Mesendoderm (in vitro differentiated cells): ENCODE measurements around the gene THRAP3.
"Not testable (repeated sequence)": the region's sequence is repeated elsewhere in the genome, so short reads cannot be mapped to it uniquely, and the experiment has no call there.

Experiments used
- DNase-seq: peaks from one replicate; pipeline ENCODE4 v3.0.0; 2013
- H2AK5ac ChIP-seq: 2 replicates; pipeline ENCODE4 v1.6.1; 2013; ENCODE audit warnings: low read length, inconsistent platforms
- H2BK120ac ChIP-seq: 2 replicates; pipeline ENCODE4 v1.6.1; 2013; ENCODE audit warnings: low read depth, mild to moderate bottlenecking, low read length, moderate library complexity, mixed read lengths
- H2BK15ac ChIP-seq: replicated peaks from 2 replicates; pipeline ENCODE4 v1.6.1; 2013; ENCODE audit warnings: low read depth, mild to moderate bottlenecking, moderate library complexity
- H2BK5ac ChIP-seq: 2 replicates; pipeline ENCODE4 v1.6.1; 2013; ENCODE audit warnings: low read length, inconsistent platforms
- H3K18ac ChIP-seq: 2 replicates; pipeline ENCODE4 v1.6.1; 2013; ENCODE audit warnings: mild to moderate bottlenecking, low read length, mixed read lengths
- H3K23ac ChIP-seq: one replicate; pipeline ENCODE4 v1.6.1; 2013; ENCODE audit warnings: low read length
- H3K27ac ChIP-seq: 2 replicates; pipeline ENCODE4 v1.5.1; 2013; ENCODE audit warnings: low read depth, mild to moderate bottlenecking, inconsistent platforms, low read length, moderate library complexity
- H3K27me3 ChIP-seq: 2 replicates; pipeline ENCODE4 v1.6.1; 2013; ENCODE audit warnings: low read length, control low read depth, mild to moderate bottlenecking, inconsistent platforms; ENCODE audit not compliant: insufficient read depth, poor library complexity
- H3K36me3 ChIP-seq: 2 replicates; pipeline ENCODE4 v1.6.1; 2013; ENCODE audit warnings: low read length, inconsistent platforms; ENCODE audit not compliant: control insufficient read depth, insufficient read depth
- H3K4ac ChIP-seq: one replicate; pipeline ENCODE4 v1.6.1; 2013; ENCODE audit warnings: low read depth, mild to moderate bottlenecking, low read length, moderate library complexity
- H3K4me1 ChIP-seq: 2 replicates; pipeline ENCODE4 v1.6.1; 2013; ENCODE audit warnings: low read depth, low read length, inconsistent platforms; ENCODE audit not compliant: control insufficient read depth
- H3K4me2 ChIP-seq: 2 replicates; pipeline ENCODE4 v1.6.1; 2013; ENCODE audit warnings: low read length
- H3K4me3 ChIP-seq: 2 replicates; pipeline ENCODE4 v1.5.1; 2013; ENCODE audit warnings: mild to moderate bottlenecking, low read length
- H3K56ac ChIP-seq: one replicate; pipeline ENCODE4 v1.6.1; 2013; ENCODE audit warnings: low read length
- H3K79me1 ChIP-seq: 2 replicates; pipeline ENCODE4 v1.6.1; 2013; ENCODE audit warnings: low read length, inconsistent platforms
- H3K79me2 ChIP-seq: 2 replicates; pipeline ENCODE4 v1.6.1; 2013; ENCODE audit warnings: mild to moderate bottlenecking, low read length; ENCODE audit not compliant: control insufficient read depth, insufficient read depth
- H3K9ac ChIP-seq: 2 replicates; pipeline ENCODE4 v1.6.1; 2013; ENCODE audit warnings: low read length, inconsistent platforms
- H4K5ac ChIP-seq: one replicate; pipeline ENCODE4 v1.6.1; 2013; ENCODE audit warnings: low read length
- H4K8ac ChIP-seq: one replicate; pipeline ENCODE4 v1.6.1; 2013; ENCODE audit warnings: low read depth, mild to moderate bottlenecking, control low read depth, low read length, moderate library complexity
- WGBS: extraction: QIAGEN DNeasy Blood & Tissue Kit; methylation state at CpG from one replicate; pipeline ENCODE4 v1.1.7; 2013; ENCODE audit warnings: low lambda C conversion rate, missing lambda C conversion rate; ENCODE audit not compliant: insufficient coverage; ENCODE audit errors: extremely low coverage; 5-methylcytosine and 5-hydroxymethylcytosine counted together

THRAP3 gene

DNA sequence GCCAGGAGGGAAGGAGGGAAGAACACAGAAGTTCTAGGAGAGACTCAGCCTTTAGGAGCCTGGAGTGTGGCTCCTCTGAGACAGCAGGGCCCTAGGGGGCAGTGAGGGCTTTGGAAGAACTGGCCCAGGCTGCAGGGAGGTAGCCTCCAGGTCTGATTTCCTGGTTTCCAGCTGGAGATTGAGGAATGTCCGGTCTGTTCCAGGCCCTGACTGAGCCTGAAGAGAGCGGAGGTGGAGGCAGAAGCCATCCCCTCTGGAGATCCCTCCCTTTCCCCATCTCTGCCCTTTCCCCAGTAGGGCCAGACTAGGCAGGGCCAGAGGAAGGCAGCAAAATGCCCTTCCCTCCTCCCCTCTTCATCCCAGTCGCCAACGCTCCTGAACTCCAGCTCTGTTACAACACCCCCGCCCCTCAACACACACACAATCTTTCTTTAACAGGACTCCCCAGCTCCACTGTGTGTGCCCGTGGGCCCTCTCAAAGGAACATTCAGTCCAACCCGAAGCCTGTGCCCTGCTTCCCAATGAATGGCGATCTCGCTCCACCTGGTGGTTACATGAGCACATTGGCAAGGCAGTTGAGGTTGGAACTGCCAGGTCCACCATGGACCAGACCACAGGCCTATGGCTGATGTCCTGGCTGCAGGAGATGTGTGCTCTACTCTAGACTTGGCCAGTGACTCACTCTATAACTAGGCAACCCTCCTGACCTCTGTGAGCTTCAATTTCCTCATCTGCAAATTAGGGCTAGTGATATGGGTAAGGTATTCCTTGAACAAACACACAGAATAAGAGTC lies 36.2 kb upstream of the THRAP3 start:
- no CpG with 5 or more reads among the region's 9 CpGs for WGBS

GRCh38 chr1:36196805-36197204 lies 27.4 kb upstream of the THRAP3 start:
- not testable (repeated sequence) for H3K4ac ChIP-seq, H3K9ac ChIP-seq, H3K79me1 ChIP-seq, H3K23ac ChIP-seq, H2AK5ac ChIP-seq, H3K56ac ChIP-seq, H2BK5ac ChIP-seq, H3K27me3 ChIP-seq, H3K4me1 ChIP-seq, H2BK120ac ChIP-seq, H3K27ac ChIP-seq, H3K18ac ChIP-seq, H3K4me3 ChIP-seq, H2BK15ac ChIP-seq, H4K5ac ChIP-seq, DNase-seq, H3K36me3 ChIP-seq, H3K4me2 ChIP-seq, H4K8ac ChIP-seq, H3K79me2 ChIP-seq
- no CpG with 5 or more reads among the region's 12 CpGs for whole genome bisulfite sequencing

More for the DNA sequence above, 36.2 kb upstream of the THRAP3 start:
- H4K5ac ChIP-seq: no peak overlapping the region
- no peak overlapping the region for H3K4me3 ChIP-seq
- H3K9ac ChIP-seq: peak overlapping the region; percentile 44
- no peak overlapping the region for H3K4me2 ChIP-seq
- H4K8ac ChIP-seq: no peak overlapping the region
- H3K27ac ChIP-seq: peak overlapping the region; percentile 40
- peak; percentile 97 for DNase-seq
- no peak overlapping the region for H2BK5ac ChIP-seq
- no peak overlapping the region for H3K4ac ChIP-seq
- no peaks in the 10 kb centered on the region for H3K27me3 ChIP-seq
- no peak overlapping the region for H3K23ac ChIP-seq
- no peaks in the 10 kb centered on the region for H3K36me3 ChIP-seq
- no peak overlapping the region for H2BK120ac ChIP-seq
- no peaks in the 10 kb centered on the region for H3K79me2 ChIP-seq
- no peak overlapping the region for H2BK15ac ChIP-seq
- H2AK5ac ChIP-seq: no peak overlapping the region
- peak overlapping the region; percentile 56 for H3K56ac ChIP-seq
- no peaks in the 10 kb centered on the region for H3K4me1 ChIP-seq
- H3K18ac ChIP-seq: no peak overlapping the region
- no peaks in the 10 kb centered on the region for H3K79me1 ChIP-seq

DNA sequence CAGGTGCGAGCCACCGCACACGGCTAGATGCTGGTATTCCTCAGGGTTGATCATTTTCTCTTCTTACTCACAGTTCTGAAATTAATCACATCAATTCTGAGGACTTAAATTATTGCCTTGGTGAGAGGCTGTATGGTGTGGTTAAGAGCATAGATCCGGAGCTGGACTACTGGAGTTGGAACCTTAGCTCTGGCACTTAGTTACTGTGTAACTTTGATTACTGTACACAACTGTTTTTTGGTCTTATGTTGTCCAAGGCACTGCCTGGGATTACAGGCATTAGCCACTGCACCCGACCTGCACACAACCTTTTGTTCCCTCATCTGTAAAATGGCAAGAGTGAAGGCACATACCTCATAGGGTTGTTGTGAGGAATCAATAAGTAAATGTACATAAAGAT lies 25.6 kb upstream of the THRAP3 start:
- DNase-seq: no peak
- Histone ChIP-seq H3K4me2 (no peak overlapping the region), H3K27ac (no peak overlapping the region), H2BK120ac (no peak overlapping the region), H3K79me2 (no peaks in the 10 kb centered on the region), H4K8ac (no peak overlapping the region), H3K23ac (no peak overlapping the region), H4K5ac (no peak overlapping the region), H2AK5ac (no peak overlapping the region), H3K27me3 (no peaks in the 10 kb centered on the region), H3K79me1 (no peaks in the 10 kb centered on the region), H2BK15ac (no peak overlapping the region), H3K4me3 (no peak overlapping the region), H3K4ac (no peak overlapping the region), H3K4me1 (no peaks in the 10 kb centered on the region), H3K36me3 (no peaks in the 10 kb centered on the region), H3K56ac (no peak overlapping the region), H2BK5ac (no peak overlapping the region), H3K9ac (no peak overlapping the region), H3K18ac (no peak overlapping the region)
- no CpG with 5 or more reads among the region's 5 CpGs for whole genome bisulfite sequencing

DNA sequence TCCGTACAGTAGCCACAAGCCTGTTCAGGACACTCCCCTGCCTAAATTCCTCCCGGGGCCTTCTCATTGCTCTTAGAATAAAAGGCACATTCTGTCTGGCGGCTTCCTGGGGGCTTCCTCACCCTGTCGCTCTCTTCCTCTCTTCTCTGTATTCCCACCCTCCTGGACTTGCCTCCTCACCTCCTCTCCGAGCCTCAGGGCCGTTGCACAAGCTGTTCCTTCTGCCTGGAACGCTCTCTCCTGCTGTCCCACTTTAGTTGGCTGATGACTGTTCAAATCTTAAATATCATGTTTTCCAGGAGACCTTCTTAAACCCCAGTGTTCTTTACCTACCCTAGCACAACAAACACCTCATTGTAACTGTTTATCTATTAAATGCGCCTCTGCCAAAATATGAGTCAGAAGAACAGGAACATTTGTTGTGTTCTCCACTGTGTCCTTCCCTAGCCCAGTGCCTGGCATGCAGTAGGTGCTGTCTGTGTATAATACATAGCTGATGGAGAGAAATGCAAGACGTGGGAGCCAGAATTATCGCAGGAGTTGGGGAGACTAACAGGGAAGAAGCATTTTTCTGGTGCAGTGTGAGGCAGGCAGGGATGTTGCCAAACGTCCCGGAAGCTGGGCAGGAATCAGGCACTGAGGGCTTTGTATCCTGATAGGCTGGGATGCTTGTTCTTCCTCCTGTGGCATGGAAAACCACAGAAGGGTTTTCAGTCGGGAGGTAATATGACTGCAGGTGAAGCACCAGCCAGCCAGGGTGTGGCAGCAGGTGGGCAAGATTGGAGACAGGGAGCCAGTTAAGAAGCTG lies 24.1 kb upstream of the THRAP3 start:
- no CpG with 5 or more reads among the region's 13 CpGs for WGBS

GRCh38 chr1:36203027-36203553 lies 21.2 kb upstream of the THRAP3 start:
- H2BK15ac ChIP-seq: no peak overlapping the region
- no peaks in the 10 kb centered on the region for H3K36me3 ChIP-seq
- H3K79me2 ChIP-seq: no peaks in the 10 kb centered on the region
- H3K4ac ChIP-seq: no peak overlapping the region
- H3K9ac ChIP-seq: no peak overlapping the region
- DNase-seq: no peak
- H3K27ac ChIP-seq: no peak overlapping the region
- no peak overlapping the region for H3K4me3 ChIP-seq
- H2BK120ac ChIP-seq: no peak overlapping the region
- H2BK5ac ChIP-seq: no peak overlapping the region
- H4K5ac ChIP-seq: no peak overlapping the region
- H2AK5ac ChIP-seq: no peak overlapping the region
- no CpG with 5 or more reads among the region's 3 CpGs for WGBS
- no peak overlapping the region for H3K4me2 ChIP-seq
- no peaks in the 10 kb centered on the region for H3K79me1 ChIP-seq
- H4K8ac ChIP-seq: no peak overlapping the region
- no peak overlapping the region for H3K56ac ChIP-seq
- no peak overlapping the region for H3K23ac ChIP-seq
- no peaks in the 10 kb centered on the region for H3K27me3 ChIP-seq
- no peaks in the 10 kb centered on the region for H3K4me1 ChIP-seq
- H3K18ac ChIP-seq: no peak overlapping the region

More for the DNA sequence above, 24.1 kb upstream of the THRAP3 start:
- Histone ChIP-seq H3K4me2 (no peak overlapping the region), H2BK120ac (no peak overlapping the region), H2BK5ac (no peak overlapping the region), H3K4me3 (no peak overlapping the region), H4K8ac (no peak overlapping the region), H3K79me1 (no peaks in the 10 kb centered on the region), H3K4ac (no peak overlapping the region), H3K9ac (no peak overlapping the region), H3K23ac (no peak overlapping the region), H2BK15ac (no peak overlapping the region), H3K36me3 (no peaks in the 10 kb centered on the region), H3K27ac (no peak overlapping the region), H4K5ac (no peak overlapping the region), H3K56ac (no peak overlapping the region), H3K4me1 (no peaks in the 10 kb centered on the region), H3K18ac (no peak overlapping the region), H2AK5ac (no peak overlapping the region), H3K79me2 (no peaks in the 10 kb centered on the region), H3K27me3 (no peaks in the 10 kb centered on the region)
- no peak for DNase-seq
